ENCODE results near the gene JAG2.

GRCh38 chr14:105185001-105185400 lies 16.4 kb upstream of the JAG2 start:
- TF ChIP-seq POLR2AphosphoS5 (IDR thresholded peaks at IDR 0.05): no peak
- TF ChIP-seq CTCF (IDR thresholded peaks at IDR 0.05): no peak
- TF ChIP-seq POLR2A (IDR thresholded peaks at IDR 0.05): no peak
- TF ChIP-seq EP300 (IDR thresholded peaks at IDR 0.05): no peak

Measured in suprapubic skin (tissue), 4 donors.